Activated CD4-positive, alpha-beta T cell treated with anti-CD3 and anti-CD28 coated beads, Interleukin-2, amount 10 ng/mL, durations not matched to agents 24 days and 14 days (primary cell): ENCODE results near the gene VPS37C. TPM values are rescaled to one million over a fixed set of nuclear protein-coding genes. Genes with fewer than 3 reads are reported as not detected.

Source experiments
- DNase-seq: peaks from one replicate; pipeline ENCODE4 v3.0.0; 2022
- H3K27ac Mint-ChIP-seq: one replicate; pipeline ENCODE4 v1.8.0; 2022; ENCODE audit warnings: mild to moderate bottlenecking, mixed read lengths
- H3K27me3 Mint-ChIP-seq: one replicate; pipeline ENCODE4 v1.8.0; 2022; ENCODE audit warnings: mixed read lengths
- H3K36me3 Mint-ChIP-seq: one replicate; pipeline ENCODE4 v1.8.0; 2022; ENCODE audit warnings: low read depth, mild to moderate bottlenecking, mixed read lengths
- H3K4me1 Mint-ChIP-seq: one replicate; pipeline ENCODE4 v1.8.0; 2021; ENCODE audit warnings: mixed read lengths
- H3K4me3 Mint-ChIP-seq: one replicate; pipeline ENCODE4 v1.8.0; 2022; ENCODE audit warnings: mild to moderate bottlenecking, moderate library complexity, mixed read lengths
- H3K9me3 Mint-ChIP-seq: one replicate; pipeline ENCODE4 v1.8.0; 2021; ENCODE audit warnings: mixed read lengths
- intact Hi-C: fragments of 100-400 bp; cut with micrococcal nuclease; formaldehyde crosslinking; loops from one replicate; pipeline ENCODE4 v1.15.1; 2023
- total RNA-seq: library from RNA; stranded (reverse); gene quantifications from 2 replicates; pipeline ENCODE4 v1.2.3, GENCODE V29; 2022

VPS37C gene
- total RNA-seq, 1 donor from 2014 or later: 13.7 TPM

GRCh38 chr11:61155312-61155711 lies 5.9 kb downstream of the VPS37C start:
- H3K9me3 Mint-ChIP-seq: peaks cover 18% of the 10 kb centered on the region
- intact Hi-C loops: no loop called here
- peaks cover 18% of the 10 kb centered on the region for H3K4me1 Mint-ChIP-seq
- no peak for DNase-seq
- peaks cover 29% of the 10 kb centered on the region for H3K36me3 Mint-ChIP-seq
- no peaks in the 10 kb centered on the region for H3K27me3 Mint-ChIP-seq
- no peak overlapping the region for H3K4me3 Mint-ChIP-seq
- H3K27ac Mint-ChIP-seq: no peak overlapping the region

- Mint-ChIP-seq H3K4me1 (peaks cover 14% of the 10 kb centered on the region), H3K27ac (no peak overlapping the region), H3K4me3 (no peak overlapping the region), H3K9me3 (peaks cover 18% of the 10 kb centered on the region), H3K36me3 (peaks cover 29% of the 10 kb centered on the region), H3K27me3 (no peaks in the 10 kb centered on the region)
- no peak for DNase-seq
- intact Hi-C loops: no loop called here
Measured at GRCh38 chr11:61154528-61154927, 6.7 kb downstream of the VPS37C start.

- intact Hi-C loops: no loop called here
- Mint-ChIP-seq H3K9me3 (peaks cover 18% of the 10 kb centered on the region), H3K27me3 (no peaks in the 10 kb centered on the region), H3K4me1 (peaks cover 6% of the 10 kb centered on the region), H3K36me3 (peaks cover 29% of the 10 kb centered on the region), H3K27ac (no peak overlapping the region), H3K4me3 (no peak overlapping the region)
- DNase-seq: no peak
Measured at GRCh38 chr11:61153593-61154095, 7.6 kb downstream of the VPS37C start.

- Mint-ChIP-seq H3K9me3 (peaks cover 18% of the 10 kb centered on the region), H3K36me3 (peaks cover 29% of the 10 kb centered on the region), H3K27me3 (no peaks in the 10 kb centered on the region), H3K4me3 (no peak overlapping the region), H3K27ac (no peak overlapping the region), H3K4me1 (peaks cover 2% of the 10 kb centered on the region)
- intact Hi-C loops: no loop called here
- DNase-seq: no peak
Measured at GRCh38 chr11:61152816-61153592, 8.2 kb downstream of the VPS37C start.

GRCh38 chr11:61151545-61152252 lies 9.5 kb downstream of the VPS37C start:
- H3K4me3 Mint-ChIP-seq: no peak overlapping the region
- intact Hi-C loops: no loop called here
- peaks cover under 1% of the 10 kb centered on the region for H3K4me1 Mint-ChIP-seq
- peaks cover 24% of the 10 kb centered on the region for H3K36me3 Mint-ChIP-seq
- H3K9me3 Mint-ChIP-seq: peaks cover 16% of the 10 kb centered on the region
- H3K27me3 Mint-ChIP-seq: no peaks in the 10 kb centered on the region
- H3K27ac Mint-ChIP-seq: no peak overlapping the region
- DNase-seq: no peak

GRCh38 chr11:61150706-61151544 lies 10.3 kb downstream of the VPS37C start:
- no peaks in the 10 kb centered on the region for H3K27me3 Mint-ChIP-seq
- peaks cover 15% of the 10 kb centered on the region for H3K9me3 Mint-ChIP-seq
- H3K36me3 Mint-ChIP-seq: peaks cover 19% of the 10 kb centered on the region
- DNase-seq: no peak
- intact Hi-C loops: no loop called here
- H3K4me3 Mint-ChIP-seq: no peak overlapping the region
- H3K27ac Mint-ChIP-seq: no peak overlapping the region
- no peaks in the 10 kb centered on the region for H3K4me1 Mint-ChIP-seq

GRCh38 chr11:61149624-61150615 lies 11.3 kb downstream of the VPS37C start:
- intact Hi-C loops: no loop called here
- no peaks in the 10 kb centered on the region for H3K27me3 Mint-ChIP-seq
- DNase-seq: no peak
- H3K27ac Mint-ChIP-seq: no peak overlapping the region
- H3K4me3 Mint-ChIP-seq: no peak overlapping the region
- H3K36me3 Mint-ChIP-seq: peaks cover 10% of the 10 kb centered on the region
- peaks cover 10% of the 10 kb centered on the region for H3K9me3 Mint-ChIP-seq
- H3K4me1 Mint-ChIP-seq: no peaks in the 10 kb centered on the region

- H3K36me3 Mint-ChIP-seq: no peaks in the 10 kb centered on the region
- H3K27ac Mint-ChIP-seq: no peak overlapping the region
- intact Hi-C loops: no loop called here
- DNase-seq: no peak
- no peak overlapping the region for H3K4me3 Mint-ChIP-seq
- no peaks in the 10 kb centered on the region for H3K27me3 Mint-ChIP-seq
- H3K4me1 Mint-ChIP-seq: no peaks in the 10 kb centered on the region
- H3K9me3 Mint-ChIP-seq: no peaks in the 10 kb centered on the region
Measured at GRCh38 chr11:61147791-61148620, 13.2 kb downstream of the VPS37C start.

GRCh38 chr11:61147271-61147670 lies 14.0 kb downstream of the VPS37C start:
- H3K27ac Mint-ChIP-seq: no peak overlapping the region
- no peaks in the 10 kb centered on the region for H3K27me3 Mint-ChIP-seq
- H3K9me3 Mint-ChIP-seq: no peaks in the 10 kb centered on the region
- no peak for DNase-seq
- H3K4me3 Mint-ChIP-seq: no peak overlapping the region
- intact Hi-C loops: no loop called here
- H3K4me1 Mint-ChIP-seq: no peaks in the 10 kb centered on the region
- H3K36me3 Mint-ChIP-seq: no peaks in the 10 kb centered on the region

GRCh38 chr11:61146416-61146815 lies 14.8 kb downstream of the VPS37C start:
- intact Hi-C loops: no loop called here
- Mint-ChIP-seq H3K4me3 (no peak overlapping the region), H3K27me3 (no peaks in the 10 kb centered on the region), H3K36me3 (no peaks in the 10 kb centered on the region), H3K27ac (no peak overlapping the region), H3K9me3 (no peaks in the 10 kb centered on the region), H3K4me1 (no peaks in the 10 kb centered on the region)
- no peak for DNase-seq

- Mint-ChIP-seq H3K9me3 (no peaks in the 10 kb centered on the region), H3K4me1 (no peaks in the 10 kb centered on the region), H3K36me3 (no peaks in the 10 kb centered on the region), H3K27me3 (no peaks in the 10 kb centered on the region), H3K4me3 (no peak overlapping the region), H3K27ac (no peak overlapping the region)
- no peak for DNase-seq
- intact Hi-C loops: no loop called here
Measured at GRCh38 chr11:61145228-61146005, 15.8 kb downstream of the VPS37C start.
